B cell (primary cell): ENCODE results near the gene CLSTN2. TPM values are rescaled to one million over a fixed set of nuclear protein-coding genes. Genes with fewer than 3 reads are reported as not detected.

Experiments used
- ATAC-seq: fragments of 200-7000 bp; cut with Tn5 transposase; one replicate; pipeline ENCODE4 v1.10.0; 2021; ENCODE audit warnings: low read depth, mild to moderate bottlenecking, moderate number of reproducible peaks, moderate library complexity
- CTCF ChIA-PET: fragments of 350-600 bp; sonication (Branson Sonifier 250); formaldehyde crosslinking; loops from one replicate; lab custom pipeline; 2021; ENCODE audit warnings: antibody characterized with exemption, inconsistent platforms; lab: Charles Lee
- POLR2A ChIA-PET: fragments of 350-600 bp; sonication (Branson Sonifier 250); formaldehyde crosslinking; loops from one replicate; lab custom pipeline; 2021; ENCODE audit warnings: antibody characterized with exemption; lab: Charles Lee
- DNase-seq: peaks from one replicate; pipeline ENCODE4 v3.0.0; 2013
- H2AFZ ChIP-seq: 2 replicates; pipeline ENCODE4 v1.6.1; 2012; ENCODE audit warnings: mild to moderate bottlenecking, low read depth, low read length; ENCODE audit not compliant: insufficient read depth, poor library complexity, severe bottlenecking
- H3K27ac ChIP-seq, 2 donors: 1 replicate in 1 of 2; 2 replicates in 1 of 2; pipeline ENCODE4 v1.5.1; 2012 to 2013; ENCODE audit warnings: low read length in 2 of 2, mild to moderate bottlenecking in 2 of 2, moderate library complexity in 1 of 2
- H3K27me3 ChIP-seq, 4 experiments: fragments of 200-600 bp in 1 of 4; sonication (generic) in 1 of 4; replicated peaks in 1 of 4; 1 replicate in 2 of 4; 2 replicates in 2 of 4; pipeline versions ENCODE4 v1.6.1 to v1.7.0; 2013 to 2016; ENCODE audit warnings: low read length in 3 of 4, mild to moderate bottlenecking in 2 of 4, mixed read lengths in 1 of 4, moderate library complexity in 1 of 4; ENCODE audit not compliant: insufficient read depth in 4 of 4, control insufficient read depth in 3 of 4; ENCODE audit errors: control extremely low read depth in 1 of 4
- H3K36me3 ChIP-seq, 2 experiments: replicated peaks in 1 of 2; 1 replicate in 1 of 2; 2 replicates in 1 of 2; pipeline versions ENCODE4 v1.6.1 to v1.7.1; 2013; ENCODE audit warnings: low read length in 1 of 2; ENCODE audit not compliant: insufficient read depth in 2 of 2, control insufficient read depth in 1 of 2; ENCODE audit errors: control extremely low read depth in 1 of 2, extremely low read depth in 1 of 2
- H3K4me1 ChIP-seq, 2 donors: fragments of 200-600 bp in 1 of 2; sonication (generic) in 1 of 2; 1 replicate in 1 of 2; 2 replicates in 1 of 2; pipeline versions ENCODE4 v1.5.1 to v1.6.1; 2013 to 2017; ENCODE audit warnings: low read length in 2 of 2; ENCODE audit not compliant: control insufficient read depth in 2 of 2, insufficient read depth in 2 of 2
- H3K4me2 ChIP-seq: replicated peaks from 2 replicates; pipeline ENCODE3; 2012; ENCODE audit warnings: mild to moderate bottlenecking, low read depth, low read length; ENCODE audit not compliant: poor library complexity, severe bottlenecking
- H3K4me3 ChIP-seq, 5 experiments: fragments of 200-600 bp in 1 of 5; sonication (generic) in 1 of 5; 1 replicate in 3 of 5; 2 replicates in 2 of 5; pipeline versions ENCODE4 v1.5.1 to v1.7.0; 2011 to 2016; ENCODE audit warnings: low read length in 4 of 5, mild to moderate bottlenecking in 4 of 5, low read depth in 2 of 5, control low read depth in 1 of 5, moderate library complexity in 1 of 5; ENCODE audit not compliant: insufficient read depth in 1 of 5; ENCODE audit errors: control extremely low read depth in 1 of 5, extremely low read depth in 1 of 5
- H3K79me2 ChIP-seq: fragments of 200-600 bp; sonication (generic); one replicate; pipeline ENCODE4 v1.6.0; 2016; ENCODE audit warnings: low read length; ENCODE audit not compliant: control insufficient read depth, insufficient read depth
- H3K9ac ChIP-seq: fragments of 200-600 bp; sonication (generic); 2 replicates; pipeline ENCODE4 v1.6.1; 2017; ENCODE audit warnings: mild to moderate bottlenecking, low read length, moderate library complexity
- H3K9me3 ChIP-seq, 3 donors: one replicate each; pipeline versions ENCODE4 v1.6.1 to v1.7.1; 2013; ENCODE audit warnings: low read length in 2 of 3; ENCODE audit not compliant: control insufficient read depth in 2 of 3, insufficient read depth in 1 of 3; ENCODE audit errors: control extremely low read depth in 1 of 3
- H4K20me1 ChIP-seq: 2 replicates; pipeline ENCODE4 v1.6.0; 2012; ENCODE audit warnings: mild to moderate bottlenecking, low read length; ENCODE audit not compliant: insufficient read depth, control insufficient read depth, poor library complexity, severe bottlenecking
- H3K27ac Mint-ChIP-seq: one replicate; pipeline ENCODE4 v1.8.0; 2021; ENCODE audit warnings: mixed read lengths
- H3K27me3 Mint-ChIP-seq: one replicate; pipeline ENCODE4 v1.8.0; 2021; ENCODE audit warnings: mixed read lengths
- H3K4me1 Mint-ChIP-seq: one replicate; pipeline ENCODE4 v1.8.0; 2021; ENCODE audit warnings: mixed read lengths
- H3K4me3 Mint-ChIP-seq: one replicate; pipeline ENCODE4 v1.8.0; 2021; ENCODE audit warnings: mixed read lengths
- H3K9me3 Mint-ChIP-seq: one replicate; pipeline ENCODE4 v1.8.0; 2022; ENCODE audit warnings: mixed read lengths; ENCODE audit not compliant: insufficient read depth
- CTCF ChIP-seq: fragments of 200-600 bp; IDR thresholded peaks from one replicate; pipeline ENCODE4 v1.8.0; 2022; ENCODE audit warnings: antibody characterized with exemption, mild to moderate bottlenecking
- EZH2 ChIP-seq: IDR thresholded peaks from 2 replicates; pipeline ENCODE4 v1.6.1; 2012; ENCODE audit warnings: borderline replicate concordance, low read depth, mild to moderate bottlenecking, moderate library complexity, low read length; ENCODE audit not compliant: insufficient read depth, poor library complexity, severe bottlenecking
- WGBS: methylation state at CpG from one replicate; pipeline ENCODE4 v1.1.5; 2013; ENCODE audit warnings: missing lambda C conversion rate; ENCODE audit not compliant: insufficient coverage; 5-methylcytosine and 5-hydroxymethylcytosine counted together
- intact Hi-C: fragments of 100-400 bp; cut with micrococcal nuclease; formaldehyde crosslinking; loops from one replicate; pipeline ENCODE4 v1.10.0; 2022
- polyA plus RNA-seq: library from polyadenylated mRNA; depleted of rRNA; stranded (reverse); fragments of >200 nt; gene quantifications from 2 replicates; pipeline ENCODE4 v1.2.3, GENCODE V29; 2012
- total RNA-seq, 2 donors: library from RNA; stranded (reverse); fragments of 120-200 nt in 1 of 2; gene quantifications; 1 replicate in 1 of 2; 2 replicates in 1 of 2; pipeline versions ENCODE4 v1.2.3 to v1.2.4, GENCODE V29; 2013 to 2022

Gene CLSTN2
- total and polyA plus RNA-seq, 2 donors (not counting 1 experiment from before 2014, with no cell fraction given) = not detected

DNA sequence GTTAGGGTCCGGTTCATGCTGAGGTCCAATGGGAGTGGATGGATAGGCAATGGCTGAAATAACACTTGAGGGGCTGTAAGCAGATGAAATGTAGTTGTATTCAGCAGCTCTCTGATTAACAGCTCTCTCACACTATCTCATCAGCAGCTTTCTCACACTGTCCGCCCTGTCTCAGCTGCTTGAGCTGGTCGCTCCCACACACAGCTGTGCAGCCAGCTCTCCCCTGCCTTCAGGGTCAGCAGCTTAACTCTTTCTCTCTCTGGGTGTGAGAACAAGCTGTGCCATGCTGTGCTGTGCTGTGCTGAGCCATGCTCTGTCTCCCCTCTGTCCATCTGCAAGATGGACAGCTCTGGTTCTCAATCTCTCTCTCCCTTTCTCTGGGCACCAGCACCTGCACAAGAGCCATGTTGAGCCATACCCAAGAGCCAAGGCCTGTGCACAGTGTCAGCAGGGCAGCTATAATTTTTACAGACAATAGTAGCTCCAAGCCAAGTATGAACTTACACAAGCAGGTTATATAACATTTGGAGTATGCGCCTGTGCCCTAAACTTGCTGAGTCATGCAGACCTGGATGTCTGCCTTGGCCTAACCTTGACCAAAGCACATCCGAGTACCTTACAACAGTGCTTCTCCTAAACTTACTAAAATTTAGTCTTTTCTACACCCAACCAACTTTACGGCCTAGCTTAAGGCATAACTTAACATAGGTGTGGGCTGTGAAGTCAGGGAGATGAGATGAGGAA is 451.5 kb downstream of the CLSTN2 start:
- WGBS = 85% methylated on average over 3 of the region's 6 CpGs
- intact Hi-C loops = no loop called here
- H3K79me2 ChIP-seq = no peaks in the 10 kb centered on the region
- ChIA-PET CTCF (no interaction called here), POLR2A (no interaction called here)
- peaks cover 2% of the 10 kb centered on the region for H3K9me3 Mint-ChIP-seq
- DNase-seq (no peak), ATAC-seq (no peak)
- no peak overlapping the region for H3K4me3 Mint-ChIP-seq
- no peaks in the 10 kb centered on the region for H4K20me1 ChIP-seq
- H2AFZ ChIP-seq = no peak overlapping the region
- no peaks in the 10 kb centered on the region for H3K36me3 ChIP-seq
- no peak overlapping the region for H3K27ac Mint-ChIP-seq
- H3K4me1 Mint-ChIP-seq = no peaks in the 10 kb centered on the region
- no peak overlapping the region for H3K27ac ChIP-seq
- no peak overlapping the region for H3K4me2 ChIP-seq
- H3K4me1 ChIP-seq = no peaks in the 10 kb centered on the region
- TF ChIP-seq CTCF = no peak
- no peak for TF ChIP-seq EZH2
- H3K4me3 ChIP-seq = no peak overlapping the region
- H3K27me3 Mint-ChIP-seq = peaks cover 6% of the 10 kb centered on the region
- peaks cover 0 to 1% (median 0%) of the 10 kb centered on the region in 3 donors for H3K9me3 ChIP-seq
- H3K27me3 ChIP-seq = no peaks in the 10 kb centered on the region
- H3K9ac ChIP-seq = no peak overlapping the region

DNA sequence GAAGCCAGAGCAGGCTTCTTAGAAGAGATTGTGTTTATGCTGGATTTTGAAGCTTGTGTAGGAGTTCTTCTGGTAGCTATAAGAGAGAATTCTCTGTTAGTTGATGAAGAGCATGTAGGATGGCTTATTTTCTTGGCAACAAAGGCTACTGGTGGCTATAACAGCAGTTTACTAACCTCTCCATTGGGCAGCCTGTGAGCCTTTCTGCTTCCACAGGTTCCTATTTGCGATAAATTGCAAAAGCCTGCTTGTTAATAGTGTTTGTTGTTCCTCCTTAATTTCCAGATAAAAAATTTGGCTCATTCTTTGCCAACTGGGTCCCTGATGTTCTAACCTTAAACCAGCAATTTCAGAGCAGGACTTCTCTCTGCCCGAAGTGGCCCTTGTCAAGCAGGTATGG is 452.3 kb downstream of the CLSTN2 start:
- CTCF ChIA-PET = interaction anchor here (0.7 kb wide), 1 partner anchor 1154 kb away, joined by 3 read pairs; no protein-coding TSS in a partner anchor
- Histone ChIP-seq H3K4me1 (no peaks in the 10 kb centered on the region), H3K36me3 (no peaks in the 10 kb centered on the region), H3K27ac (no peak overlapping the region), H3K4me2 (no peak overlapping the region), H2AFZ (no peak overlapping the region), H4K20me1 (no peaks in the 10 kb centered on the region), H3K9ac (no peak overlapping the region), H3K27me3 (no peaks in the 10 kb centered on the region), H3K9me3 (peaks cover 0 to 1% (median 0%) of the 10 kb centered on the region in 3 donors), H3K79me2 (no peaks in the 10 kb centered on the region), H3K4me3 (no peak overlapping the region)
- Mint-ChIP-seq H3K9me3 (peaks cover 2% of the 10 kb centered on the region), H3K4me3 (no peak overlapping the region), H3K4me1 (no peaks in the 10 kb centered on the region), H3K27ac (no peak overlapping the region), H3K27me3 (peaks cover 6% of the 10 kb centered on the region)
- TF ChIP-seq CTCF (no peak), EZH2 (no peak)
- no CpG with 5 or more reads among the region's 2 CpGs for WGBS
- ATAC-seq (no peak), DNase-seq (no peak)
- intact Hi-C loops = no loop called here
- POLR2A ChIA-PET = no interaction called here
